IMR-90 (cell line): ENCODE data around the gene ARHGAP10. TPM values are rescaled to one million over a fixed set of nuclear protein-coding genes. Genes with fewer than 3 reads are reported as not detected.

Experiments
- ATAC-seq: fragments of 200-7000 bp; cut with Tn5 transposase; 2 replicates; pipeline ENCODE4 v1.9.1; 2020; ENCODE audit warnings: low read depth, mild to moderate bottlenecking, moderate library complexity
- BruUV-seq: library from RNA; stranded (reverse); fragments of 400-500 nt; replicated peaks from 2 replicates; lab custom pipeline; 2021; lab: Mats Ljungman, UMichigan
- CTCF ChIA-PET: fragments of 300-600 bp; formaldehyde crosslinking; extraction: SDS; loops from one replicate; lab custom pipeline; 2021; ENCODE audit warnings: antibody characterized with exemption; lab: Yijun Ruan, JAX
- POLR2A ChIA-PET: fragments of 300-600 bp; sonication (Branson Sonifier 250); formaldehyde crosslinking; loops from one replicate; lab custom pipeline; 2022; ENCODE audit warnings: antibody characterized with exemption; ENCODE audit not compliant: unreplicated experiment; lab: Charles Lee
- DNase-seq: peaks from one replicate; pipeline ENCODE4 v3.0.0; 2013
- H2AFZ ChIP-seq: replicated peaks from 2 replicates; pipeline ENCODE3; 2013; ENCODE audit warnings: low read length, mild to moderate bottlenecking; ENCODE audit not compliant: poor library complexity
- H2AK5ac ChIP-seq: 2 replicates; pipeline ENCODE4 v1.6.1; 2013; ENCODE audit warnings: low read depth, low read length, inconsistent platforms
- H2AK9ac ChIP-seq: replicated peaks from 2 replicates; pipeline ENCODE3; 2013; ENCODE audit warnings: mild to moderate bottlenecking, low read depth, low read length, moderate library complexity; ENCODE audit not compliant: poor library complexity
- H2BK120ac ChIP-seq: 2 replicates; pipeline ENCODE4 v1.6.1; 2013; ENCODE audit warnings: low read depth, low read length, inconsistent platforms
- H2BK15ac ChIP-seq: 3 replicates; pipeline ENCODE4 v1.6.1; 2013; ENCODE audit warnings: low read depth, low read length, inconsistent platforms
- H2BK20ac ChIP-seq: 2 replicates; pipeline ENCODE4 v1.6.1; 2013; ENCODE audit warnings: low read depth, mild to moderate bottlenecking, inconsistent platforms, low read length, moderate library complexity
- H2BK5ac ChIP-seq: 2 replicates; pipeline ENCODE4 v1.6.1; 2013; ENCODE audit warnings: mild to moderate bottlenecking, low read depth, low read length, inconsistent platforms; ENCODE audit not compliant: poor library complexity, severe bottlenecking
- H3K14ac ChIP-seq: replicated peaks from 2 replicates; pipeline ENCODE4 v1.6.1; 2013; ENCODE audit warnings: low read depth, low read length, inconsistent platforms
- H3K18ac ChIP-seq: 2 replicates; pipeline ENCODE4 v1.6.1; 2013; ENCODE audit warnings: low read depth, low read length, control low read depth
- H3K23ac ChIP-seq: 2 replicates; pipeline ENCODE4 v1.6.1; 2013; ENCODE audit warnings: low read depth, low read length, inconsistent platforms
- H3K27ac ChIP-seq: 2 replicates; pipeline ENCODE4 v1.5.1; 2013; ENCODE audit warnings: mild to moderate bottlenecking, control low read depth, low read length; ENCODE audit not compliant: insufficient read depth
- H3K27me3 ChIP-seq: 2 replicates; pipeline ENCODE4 v1.6.1; 2013; ENCODE audit warnings: low read length; ENCODE audit not compliant: control insufficient read depth, insufficient read depth
- H3K36me3 ChIP-seq: 2 replicates; pipeline ENCODE4 v1.6.1; 2013; ENCODE audit warnings: low read length, mixed read lengths; ENCODE audit not compliant: control insufficient read depth, insufficient read depth
- H3K4ac ChIP-seq: 2 replicates; pipeline ENCODE4 v1.6.1; 2013; ENCODE audit warnings: low read depth, low read length, inconsistent platforms
- H3K4me1 ChIP-seq: 2 replicates; pipeline ENCODE4 v1.6.1; 2013; ENCODE audit warnings: low read length, mixed read lengths; ENCODE audit not compliant: control insufficient read depth, insufficient read depth
- H3K4me2 ChIP-seq: 2 replicates; pipeline ENCODE4 v1.6.1; 2013; ENCODE audit warnings: low read depth, mild to moderate bottlenecking, control low read depth, low read length, moderate library complexity
- H3K4me3 ChIP-seq: 2 replicates; pipeline ENCODE4 v1.5.1; 2013; ENCODE audit warnings: low read depth, mild to moderate bottlenecking, control low read depth, low read length, moderate library complexity; ENCODE audit not compliant: insufficient read depth
- H3K56ac ChIP-seq: 2 replicates; pipeline ENCODE4 v1.6.1; 2013; ENCODE audit warnings: low read length, inconsistent platforms; ENCODE audit not compliant: insufficient read depth; ENCODE audit errors: extremely low read depth
- H3K79me1 ChIP-seq, 2 experiments: 2 replicates each; pipeline ENCODE4 v1.6.1; 2013; ENCODE audit warnings: low read length in 2 of 2, inconsistent platforms in 1 of 2, low read depth in 1 of 2
- H3K9ac ChIP-seq: 2 replicates; pipeline ENCODE4 v1.6.1; 2013; ENCODE audit warnings: low read depth, low read length, control low read depth
- H3K9me1 ChIP-seq: 2 replicates; pipeline ENCODE4 v1.6.1; 2013; ENCODE audit warnings: low read length, inconsistent platforms; ENCODE audit not compliant: insufficient read depth
- H3K9me3 ChIP-seq: 2 replicates; pipeline ENCODE4 v1.6.1; 2013; ENCODE audit warnings: low read length; ENCODE audit not compliant: control insufficient read depth, insufficient read depth
- H4K20me1 ChIP-seq: 2 replicates; pipeline ENCODE4 v1.6.1; 2013; ENCODE audit warnings: low read length, inconsistent platforms; ENCODE audit not compliant: insufficient read depth
- H4K5ac ChIP-seq: 2 replicates; pipeline ENCODE4 v1.6.1; 2013; ENCODE audit warnings: mild to moderate bottlenecking, low read depth, low read length, control low read depth
- H4K8ac ChIP-seq, 2 experiments: 2 replicates each; pipeline ENCODE4 v1.6.1; 2013; ENCODE audit warnings: low read depth in 2 of 2, low read length in 2 of 2, control low read depth in 1 of 2, inconsistent platforms in 1 of 2
- H4K91ac ChIP-seq: 2 replicates; pipeline ENCODE4 v1.6.1; 2013; ENCODE audit warnings: low read depth, low read length, inconsistent platforms; ENCODE audit not compliant: insufficient read depth
- BHLHE40 ChIP-seq: fragments of 150-350 bp; IDR thresholded peaks from 2 replicates; pipeline ENCODE4 v1.6.1; 2016; ENCODE audit warnings: mild to moderate bottlenecking, low read depth, low read length
- CTCF ChIP-seq: conservative IDR thresholded peaks from 2 replicates; pipeline ENCODE4 v1.5.1; 2012; ENCODE audit warnings: mild to moderate bottlenecking, low read depth, low read length, improper control_type of control experiment
- FOS ChIP-seq: fragments of 150-350 bp; IDR thresholded peaks from 2 replicates; pipeline ENCODE4 v1.6.1; 2016; ENCODE audit warnings: low read depth, low read length
- MAFK ChIP-seq: IDR thresholded peaks from 2 replicates; pipeline ENCODE4 v1.6.1; 2012; ENCODE audit warnings: low read depth, low read length, improper control_type of control experiment
- MAZ ChIP-seq: IDR thresholded peaks from 2 replicates; pipeline ENCODE4 v1.6.1; 2012; ENCODE audit warnings: low read depth, mild to moderate bottlenecking, low read length, improper control_type of control experiment, moderate library complexity, borderline replicate concordance
- NFE2L2 ChIP-seq: fragments of 150-350 bp; IDR thresholded peaks from 2 replicates; pipeline ENCODE4 v1.6.1; 2016; ENCODE audit warnings: low read depth, mild to moderate bottlenecking, low read length
- POLR2A ChIP-seq: IDR thresholded peaks from 2 replicates; pipeline ENCODE4 v1.6.1; 2012; ENCODE audit warnings: mild to moderate bottlenecking, low read depth, low read length
- RAD21 ChIP-seq: IDR thresholded peaks from 2 replicates; pipeline ENCODE4 v1.6.1; 2012; ENCODE audit warnings: low read length, improper control_type of control experiment
- RFX5 ChIP-seq: IDR thresholded peaks from 2 replicates; pipeline ENCODE4 v1.8.0; 2012; ENCODE audit warnings: low read depth, mild to moderate bottlenecking, low read length, moderate library complexity
- SMC3 ChIP-seq: fragments of 150-350 bp; IDR thresholded peaks from 2 replicates; pipeline ENCODE4 v1.6.1; 2016; ENCODE audit warnings: low read depth, mild to moderate bottlenecking, antibody characterized with exemption, low read length, moderate library complexity
- WGBS, 2 experiments: methylation state at CpG; one replicate each; pipeline versions ENCODE4 v1.1.5 to v1.1.7; 2013; ENCODE audit warnings: missing lambda C conversion rate in 2 of 2; ENCODE audit not compliant: insufficient read length in 1 of 2; ENCODE audit errors: extremely low coverage in 2 of 2; 5-methylcytosine and 5-hydroxymethylcytosine counted together
- dilution Hi-C: fragments of 300-500 bp; cut with HindIII; formaldehyde crosslinking; loops from one replicate; pipeline ENCODE4 v1.14.3; 2018; ENCODE audit warnings: low sequenced_read_pairs; ENCODE audit not compliant: unreplicated experiment
- in situ Hi-C: fragments of 300-500 bp; cut with MboI; formaldehyde crosslinking; loops from 3 replicates; pipeline ENCODE4 v1.14.3; 2019; ENCODE audit warnings: low sequenced_read_pairs, inconsistent platforms, mixed read lengths
- intact Hi-C: fragments of 100-400 bp; cut with micrococcal nuclease; formaldehyde crosslinking; loops from 2 replicates; pipeline ENCODE4 v1.10.0; 2022
- polyA plus RNA-seq, 3 experiments: library from polyadenylated mRNA; depleted of rRNA; stranded (reverse); fragments of >200 nt; gene quantifications; 2 replicates each; pipeline ENCODE4 v1.2.3, GENCODE V29; 2012; ENCODE audit warnings: low replicate concordance in 1 of 3
- total RNA-seq: library from RNA; depleted of rRNA; stranded (reverse); fragments of >200 nt; gene quantifications from 2 replicates; pipeline ENCODE4 v1.2.3, GENCODE V29; 2012

Gene ARHGAP10
- total and polyA plus RNA-seq, 2 of the 4 experiments (the other 2 are of a cell fraction), result 27.1 to 29.4 TPM

- 98% methylated on average over 6 of the region's 12 CpGs; no CpG with 5 or more reads in 1 of the 2 experiments for WGBS, 2 experiments
- ATAC-seq (no peak), DNase-seq (no peak)
- Histone ChIP-seq H4K20me1 (no peaks in the 10 kb centered on the region), H3K27ac (no peak overlapping the region), H3K4me1 (peaks cover 2% of the 10 kb centered on the region; the same call in 1 of the 2 replicates), H3K9me1 (no peaks in the 10 kb centered on the region), H3K23ac (no peak overlapping the region), H4K91ac (no peak overlapping the region), H3K27me3 (no peaks in the 10 kb centered on the region), H2BK20ac (no peak overlapping the region), H4K8ac (no peak overlapping the region), H4K5ac (no peak overlapping the region), H3K4ac (no peak overlapping the region), H2BK15ac (no peak overlapping the region), H3K4me2 (no peak overlapping the region), H3K9ac (no peak overlapping the region), H2AK9ac (no peak overlapping the region), H2BK120ac (no peak overlapping the region), H2AK5ac (no peak overlapping the region), H3K14ac (no peak overlapping the region), H3K4me3 (no peak overlapping the region), H3K36me3 (peaks cover 18% of the 10 kb centered on the region), H3K56ac (no peak overlapping the region), H2AFZ (no peak overlapping the region), H2BK5ac (no peak overlapping the region), H3K9me3 (peaks cover 8% of the 10 kb centered on the region; the same call in 1 of the 2 replicates), H3K79me1 (no peaks in the 10 kb centered on the region), H3K18ac (no peak overlapping the region)
- dilution Hi-C loops, result no loop called here
- intact Hi-C loops, result no loop called here
- BruUV-seq, result no TSS peak
- no peak for TF ChIP-seq SMC3
- no peak for TF ChIP-seq CTCF
- no peak for TF ChIP-seq BHLHE40
- no peak for TF ChIP-seq POLR2A
- no peak for TF ChIP-seq MAFK
- TF ChIP-seq NFE2L2, result no peak
- TF ChIP-seq RFX5, result no peak
- no peak for TF ChIP-seq MAZ
- no peak for TF ChIP-seq FOS
- no peak for TF ChIP-seq RAD21
- POLR2A ChIA-PET, result no interaction called here
- in situ Hi-C loops, result no loop called here
- CTCF ChIA-PET, result no interaction called here
These were observed 349.4 kb downstream of the ARHGAP10 start for GRCh38 chr4:148081267-148081666.
